Measurements from ENCODE around the gene KRT33A.

DNA sequence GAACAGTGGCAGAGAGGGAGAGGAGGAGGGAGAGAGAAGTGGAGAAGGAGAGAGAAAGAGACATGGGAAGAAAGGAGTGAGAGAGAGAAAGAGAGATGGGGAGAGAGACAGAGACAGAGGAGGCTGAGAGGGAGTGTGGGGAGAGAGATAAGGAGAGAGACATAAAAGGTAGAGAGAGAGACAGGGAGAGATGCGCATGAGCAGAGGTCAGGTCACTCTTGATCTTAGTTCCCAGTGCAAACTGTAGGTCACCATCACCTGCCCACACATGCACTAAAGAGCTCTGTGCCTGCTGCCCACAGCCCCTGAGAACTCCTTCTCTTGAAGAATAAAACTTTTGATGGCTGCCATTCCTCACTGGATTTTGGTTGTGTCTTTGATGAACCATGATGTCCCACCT lies 14.9 kb downstream of the KRT33A start:
- TF ChIP-seq, protein P1, sequence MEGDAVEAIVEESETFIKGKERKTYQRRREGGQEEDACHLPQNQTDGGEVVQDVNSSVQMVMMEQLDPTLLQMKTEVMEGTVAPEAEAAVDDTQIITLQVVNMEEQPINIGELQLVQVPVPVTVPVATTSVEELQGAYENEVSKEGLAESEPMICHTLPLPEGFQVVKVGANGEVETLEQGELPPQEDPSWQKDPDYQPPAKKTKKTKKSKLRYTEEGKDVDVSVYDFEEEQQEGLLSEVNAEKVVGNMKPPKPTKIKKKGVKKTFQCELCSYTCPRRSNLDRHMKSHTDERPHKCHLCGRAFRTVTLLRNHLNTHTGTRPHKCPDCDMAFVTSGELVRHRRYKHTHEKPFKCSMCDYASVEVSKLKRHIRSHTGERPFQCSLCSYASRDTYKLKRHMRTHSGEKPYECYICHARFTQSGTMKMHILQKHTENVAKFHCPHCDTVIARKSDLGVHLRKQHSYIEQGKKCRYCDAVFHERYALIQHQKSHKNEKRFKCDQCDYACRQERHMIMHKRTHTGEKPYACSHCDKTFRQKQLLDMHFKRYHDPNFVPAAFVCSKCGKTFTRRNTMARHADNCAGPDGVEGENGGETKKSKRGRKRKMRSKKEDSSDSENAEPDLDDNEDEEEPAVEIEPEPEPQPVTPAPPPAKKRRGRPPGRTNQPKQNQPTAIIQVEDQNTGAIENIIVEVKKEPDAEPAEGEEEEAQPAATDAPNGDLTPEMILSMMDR (IDR thresholded peaks at IDR 0.05; ENCODE audit: low read depth, low read length, missing input control), result no peak
- TF ChIP-seq, protein P2, sequence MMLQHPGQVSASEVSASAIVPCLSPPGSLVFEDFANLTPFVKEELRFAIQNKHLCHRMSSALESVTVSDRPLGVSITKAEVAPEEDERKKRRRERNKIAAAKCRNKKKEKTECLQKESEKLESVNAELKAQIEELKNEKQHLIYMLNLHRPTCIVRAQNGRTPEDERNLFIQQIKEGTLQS (IDR thresholded peaks at IDR 0.05), result no peak
- no peak for TF ChIP-seq FOXA2 (IDR thresholded peaks at IDR 0.05)
- TF ChIP-seq YY1 (IDR thresholded peaks at IDR 0.05), result no peak
- TF ChIP-seq, protein P3, sequence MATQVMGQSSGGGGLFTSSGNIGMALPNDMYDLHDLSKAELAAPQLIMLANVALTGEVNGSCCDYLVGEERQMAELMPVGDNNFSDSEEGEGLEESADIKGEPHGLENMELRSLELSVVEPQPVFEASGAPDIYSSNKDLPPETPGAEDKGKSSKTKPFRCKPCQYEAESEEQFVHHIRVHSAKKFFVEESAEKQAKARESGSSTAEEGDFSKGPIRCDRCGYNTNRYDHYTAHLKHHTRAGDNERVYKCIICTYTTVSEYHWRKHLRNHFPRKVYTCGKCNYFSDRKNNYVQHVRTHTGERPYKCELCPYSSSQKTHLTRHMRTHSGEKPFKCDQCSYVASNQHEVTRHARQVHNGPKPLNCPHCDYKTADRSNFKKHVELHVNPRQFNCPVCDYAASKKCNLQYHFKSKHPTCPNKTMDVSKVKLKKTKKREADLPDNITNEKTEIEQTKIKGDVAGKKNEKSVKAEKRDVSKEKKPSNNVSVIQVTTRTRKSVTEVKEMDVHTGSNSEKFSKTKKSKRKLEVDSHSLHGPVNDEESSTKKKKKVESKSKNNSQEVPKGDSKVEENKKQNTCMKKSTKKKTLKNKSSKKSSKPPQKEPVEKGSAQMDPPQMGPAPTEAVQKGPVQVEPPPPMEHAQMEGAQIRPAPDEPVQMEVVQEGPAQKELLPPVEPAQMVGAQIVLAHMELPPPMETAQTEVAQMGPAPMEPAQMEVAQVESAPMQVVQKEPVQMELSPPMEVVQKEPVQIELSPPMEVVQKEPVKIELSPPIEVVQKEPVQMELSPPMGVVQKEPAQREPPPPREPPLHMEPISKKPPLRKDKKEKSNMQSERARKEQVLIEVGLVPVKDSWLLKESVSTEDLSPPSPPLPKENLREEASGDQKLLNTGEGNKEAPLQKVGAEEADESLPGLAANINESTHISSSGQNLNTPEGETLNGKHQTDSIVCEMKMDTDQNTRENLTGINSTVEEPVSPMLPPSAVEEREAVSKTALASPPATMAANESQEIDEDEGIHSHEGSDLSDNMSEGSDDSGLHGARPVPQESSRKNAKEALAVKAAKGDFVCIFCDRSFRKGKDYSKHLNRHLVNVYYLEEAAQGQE (IDR thresholded peaks at IDR 0.05), result no peak
- TF ChIP-seq EGR1 (IDR thresholded peaks at IDR 0.05; ENCODE audit: low read depth in 2 of 2), result no peak
- TF ChIP-seq TAF1 (conservative IDR thresholded peaks at IDR 0.05), result no peak
